GM12878 (cell line): Measurements from ENCODE around the gene ISG20. TPM values are rescaled to one million over a fixed set of nuclear protein-coding genes. Genes with fewer than 3 reads are reported as not detected.

Source experiments
- ATAC-seq: fragments of 200-7000 bp; cut with Tn5 transposase; 3 replicates; pipeline ENCODE4 v1.9.1; 2020; ENCODE audit warnings: mild to moderate bottlenecking, moderate library complexity
- BruUV-seq: library from RNA; stranded (reverse); fragments of 400-500 nt; replicated peaks from 2 replicates; lab custom pipeline; 2021; lab: Mats Ljungman, UMichigan
- CTCF ChIA-PET: fragments of 300-600 bp; sonication (Branson Sonifier 250); formaldehyde crosslinking; extraction: SDS; loops from one replicate; lab custom pipeline; 2021; ENCODE audit warnings: inconsistent platforms; lab: Yijun Ruan, JAX
- POLR2A ChIA-PET: fragments of 350-600 bp; formaldehyde crosslinking; extraction: SDS; loops from one replicate; lab custom pipeline; 2021; ENCODE audit warnings: inconsistent platforms; lab: Charles Lee
- RAD21 ChIA-PET: fragments of 300-600 bp; sonication (Branson Sonifier 250); formaldehyde crosslinking; loops from one replicate; lab custom pipeline; 2023; ENCODE audit warnings: antibody characterized with exemption; ENCODE audit not compliant: unreplicated experiment; lab: Charles Lee
- SMC1A ChIA-PET: fragments of 300-600 bp; sonication (Branson Sonifier 250); formaldehyde crosslinking; loops from one replicate; lab custom pipeline; 2023; ENCODE audit not compliant: unreplicated experiment, uncharacterized antibody; lab: Charles Lee
- DNase-seq: peaks from one replicate; pipeline ENCODE4 v3.0.0-alpha.2; 2011; ENCODE audit warnings: low read depth, low spot score
- FAIRE-seq: peaks from 3 replicates; lab custom pipeline; 2011; peaks lifted over from hg19 to GRCh38; lab: Jason Lieb, UNC
- H2AFZ ChIP-seq: 2 replicates; pipeline ENCODE4 v1.6.0; 2011; ENCODE audit warnings: low read depth, low read length, control low read depth; ENCODE audit not compliant: control insufficient read depth
- H3K27ac ChIP-seq: 2 replicates; pipeline ENCODE4 v1.5.1; 2011; ENCODE audit warnings: control low read depth; ENCODE audit not compliant: control insufficient read depth, insufficient read depth
- H3K27me3 ChIP-seq, 2 experiments: replicated peaks in 1 of 2; 2 replicates each; pipeline versions ENCODE4 v1.6.0 to v1.6.1; 2011; ENCODE audit warnings: low read length in 1 of 2; ENCODE audit not compliant: control insufficient read depth in 2 of 2, insufficient read depth in 2 of 2
- H3K36me3 ChIP-seq, 2 experiments: 2 replicates each; pipeline ENCODE4 v1.5.1; 2011; ENCODE audit warnings: low read length in 1 of 2; ENCODE audit not compliant: control insufficient read depth in 2 of 2, insufficient read depth in 2 of 2
- H3K4me1 ChIP-seq: 2 replicates; pipeline ENCODE4 v1.6.1; 2011; ENCODE audit warnings: mild to moderate bottlenecking, low read length, moderate library complexity, mixed read lengths; ENCODE audit not compliant: control insufficient read depth, insufficient read depth
- H3K4me2 ChIP-seq: 2 replicates; pipeline ENCODE4 v1.6.0; 2011; ENCODE audit warnings: control low read depth; ENCODE audit not compliant: control insufficient read depth, insufficient read depth
- H3K4me3 ChIP-seq: fragments of 200-600 bp; sonication (generic); 2 replicates; pipeline ENCODE4 v1.5.1; 2016
- H3K79me2 ChIP-seq: 2 replicates; pipeline ENCODE4 v1.6.0; 2011; ENCODE audit warnings: low read length; ENCODE audit not compliant: control insufficient read depth, insufficient read depth
- H3K9ac ChIP-seq: 2 replicates; pipeline ENCODE4 v1.8.0; 2011; ENCODE audit warnings: low read length, control low read depth, mixed read lengths; ENCODE audit not compliant: control insufficient read depth, insufficient read depth
- H3K9me3 ChIP-seq: replicated peaks from 3 replicates; pipeline ENCODE4 v1.5.1; 2011; ENCODE audit warnings: mild to moderate bottlenecking, low read length; ENCODE audit not compliant: control insufficient read depth, insufficient read depth
- H4K20me1 ChIP-seq: 2 replicates; pipeline ENCODE4 v1.6.0; 2011; ENCODE audit not compliant: control insufficient read depth, insufficient read depth
- BRCA1 ChIP-seq: IDR thresholded peaks from 2 replicates; pipeline ENCODE4 v1.6.1; 2011; ENCODE audit warnings: low read depth, low read length, improper control_type of control experiment
- DPF2 ChIP-seq: fragments of 450-650 bp; IDR thresholded peaks from 2 replicates; pipeline ENCODE4 v1.6.1; 2017; ENCODE audit warnings: mild to moderate bottlenecking
- EP300 ChIP-seq, 2 experiments: fragments of 150-350 bp in 1 of 2; IDR thresholded peaks; 2 replicates each; pipeline ENCODE4 v1.6.1; 2011 to 2012; ENCODE audit warnings: low read depth in 2 of 2, low read length in 2 of 2, borderline replicate concordance in 1 of 2, improper control_type of control experiment in 1 of 2, inconsistent platforms in 1 of 2; ENCODE audit not compliant: control insufficient read depth in 1 of 2
- ESRRA ChIP-seq: IDR thresholded peaks from 2 replicates; pipeline ENCODE4 v1.6.1; 2012; ENCODE audit warnings: mild to moderate bottlenecking, low read length, improper control_type of control experiment
- GABPA ChIP-seq: IDR thresholded peaks from 2 replicates; pipeline ENCODE4 v1.6.1; 2014; ENCODE audit warnings: antibody characterized with exemption, low read depth, mild to moderate bottlenecking, inconsistent platforms
- LARP7 ChIP-seq: fragments of 450-650 bp; IDR thresholded peaks from 2 replicates; pipeline ENCODE4 v1.6.1; 2017; ENCODE audit warnings: mild to moderate bottlenecking
- MXI1 ChIP-seq: fragments of 150-350 bp; IDR thresholded peaks from 2 replicates; pipeline ENCODE4 v1.6.1; 2011; ENCODE audit warnings: low read depth, mild to moderate bottlenecking, inconsistent platforms, low read length, improper control_type of control experiment
- MYC ChIP-seq: IDR thresholded peaks from 2 replicates; pipeline ENCODE4 v1.6.1; 2011; ENCODE audit warnings: mild to moderate bottlenecking, low read length, moderate library complexity, inconsistent platforms; ENCODE audit not compliant: insufficient read depth, insufficient replicate concordance, insufficient read length, severe bottlenecking
- NBN ChIP-seq: fragments of 450-650 bp; IDR thresholded peaks from 2 replicates; pipeline ENCODE4 v1.6.1; 2016
- NFYB ChIP-seq: IDR thresholded peaks from 2 replicates; pipeline ENCODE4 v1.6.1; 2011; ENCODE audit warnings: low read depth, mild to moderate bottlenecking, low read length, improper control_type of control experiment, moderate library complexity; ENCODE audit not compliant: insufficient read depth
- SMARCA5 ChIP-seq: fragments of 450-650 bp; IDR thresholded peaks from 2 replicates; pipeline ENCODE4 v1.6.1; 2017; ENCODE audit warnings: mild to moderate bottlenecking
- WGBS: methylation state at CpG from one replicate; pipeline ENCODE4 v1.1.6; 2016; ENCODE audit warnings: low lambda C conversion rate; ENCODE audit not compliant: insufficient replicate concordance, insufficient coverage; ENCODE audit errors: missing lambda C conversion rate; 5-methylcytosine and 5-hydroxymethylcytosine counted together
- in situ Hi-C: fragments of 300-500 bp; cut with MboI; formaldehyde crosslinking; loops from 9 replicates; pipeline ENCODE4 v1.14.3; 2018; ENCODE audit warnings: mixed read lengths
- intact Hi-C: fragments of 100-400 bp; cut with micrococcal nuclease; formaldehyde crosslinking; loops from one replicate; pipeline ENCODE4 v1.14.2; 2022; ENCODE audit not compliant: unreplicated experiment
- polyA plus RNA-seq, 11 experiments: library from polyadenylated mRNA; depleted of rRNA in 4 of 11; unstranded in 6 of 11; stranded (reverse) in 5 of 11; fragments of >200 nt; fragmentation: Nextera tagmentation in 4 of 11; fragmentation: Illumina TruSeq in 1 of 11; extraction: Ambion mirVana in 4 of 11; extraction: Trizol in 1 of 11; gene quantifications; 1 replicate in 1 of 11; 2 replicates in 10 of 11; pipeline versions ENCODE4 v1.2.1 to v1.2.3, GENCODE V29; 2011 to 2016; ENCODE audit warnings: inconsistent platforms in 2 of 11, missing spikeins in 2 of 11, low read depth in 1 of 11
- total RNA-seq, 4 experiments: library from RNA; depleted of rRNA in 3 of 4; stranded (reverse); fragments of >200 nt in 3 of 4; fragmentation: Illumina TruSeq in 1 of 4; extraction: Trizol in 1 of 4; gene quantifications; 2 replicates each; pipeline versions ENCODE4 v1.2.1 to v1.2.3, GENCODE V29; 2013 to 2021
- TF ChIP-seq, protein P1 (sequence below): IDR thresholded peaks from 2 replicates; pipeline ENCODE4 v1.6.1; 2011; ENCODE audit warnings: borderline replicate concordance, low read depth, mild to moderate bottlenecking, moderate library complexity, low read length; ENCODE audit not compliant: insufficient read depth, poor library complexity, severe bottlenecking
- TF ChIP-seq, protein P2 (sequence below): fragments of 450-650 bp; IDR thresholded peaks from 2 replicates; pipeline ENCODE4 v1.6.1; 2018; ENCODE audit warnings: mild to moderate bottlenecking, low read depth, moderate library complexity; ENCODE audit not compliant: partially characterized antibody

Gene ISG20
- total and polyA plus RNA-seq, 10 of the 15 experiments (the other 5 are each of a cell fraction or from before 2014, with no cell fraction given): 23.4 to 210 (median 85.9) TPM

DNA sequence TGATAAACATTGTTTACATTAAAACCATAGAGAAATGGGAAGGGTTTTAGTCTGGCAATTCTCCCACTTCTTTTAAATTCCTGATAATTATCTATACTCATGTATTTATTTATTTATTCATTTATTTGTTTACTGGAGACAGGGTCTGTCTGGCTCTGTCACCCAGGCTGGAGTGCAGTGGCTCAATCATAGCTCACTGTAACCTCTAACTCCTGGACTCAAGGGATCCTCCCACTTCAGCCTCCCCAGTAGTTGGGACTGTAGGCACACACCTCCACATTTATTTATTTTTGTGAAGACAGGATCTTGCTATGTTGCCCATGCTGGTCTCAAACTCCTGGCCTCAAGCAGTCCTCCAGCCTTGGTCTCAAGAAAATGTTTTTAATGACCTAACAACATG lies 20.1 kb upstream of the ISG20 start:
- ChIA-PET CTCF (interaction anchor here (1.4 kb wide), 1 partner anchor 45 kb away, joined by 3 read pairs; no protein-coding TSS in a partner anchor), SMC1A (interaction anchor here (0.6 kb wide), 1 partner anchor 157 kb away, joined by 3 read pairs; no protein-coding TSS in a partner anchor), RAD21 (interaction anchor here (1.6 kb wide), 1 partner anchor 20 kb away, joined by 4 read pairs; the partner anchor contains the start of gene ISG20), POLR2A (no interaction called here)
- H4K20me1 ChIP-seq: peaks cover 6% of the 10 kb centered on the region; the same call in 1 of the 2 replicates
- H2AFZ ChIP-seq: no peak overlapping the region
- intact Hi-C loops (no loop called here), in situ Hi-C loops (no loop called here)
- no peak overlapping the region for H3K4me3 ChIP-seq
- H3K27me3 ChIP-seq: no peaks in the 10 kb centered on the region
- H3K79me2 ChIP-seq: peaks cover 26% of the 10 kb centered on the region
- no peak for FAIRE-seq
- H3K4me1 ChIP-seq: peaks cover 32% of the 10 kb centered on the region
- H3K9me3 ChIP-seq: no peaks in the 10 kb centered on the region
- H3K27ac ChIP-seq: no peak overlapping the region
- H3K4me2 ChIP-seq: no peak overlapping the region
- H3K9ac ChIP-seq: no peak overlapping the region
- no TSS peak for BruUV-seq
- ATAC-seq: no peak
- DNase-seq: no peak
- H3K36me3 ChIP-seq: no peaks in the 10 kb centered on the region; a peak in 1 of 4 replicates
- TF ChIP-seq EP300 (IDR thresholded peaks at IDR 0.05; ENCODE audit: borderline replicate concordance in 1 of 2, control insufficient read depth in 1 of 2, low read depth in 2 of 2, low read length in 2 of 2) (no peak), NBN (no peak), LARP7 (no peak), MYC (no peak), MXI1 (no peak), NFYB (no peak), SMARCA5 (no peak)
- TF ChIP-seq, all 136 proteins: peak for 0

DNA sequence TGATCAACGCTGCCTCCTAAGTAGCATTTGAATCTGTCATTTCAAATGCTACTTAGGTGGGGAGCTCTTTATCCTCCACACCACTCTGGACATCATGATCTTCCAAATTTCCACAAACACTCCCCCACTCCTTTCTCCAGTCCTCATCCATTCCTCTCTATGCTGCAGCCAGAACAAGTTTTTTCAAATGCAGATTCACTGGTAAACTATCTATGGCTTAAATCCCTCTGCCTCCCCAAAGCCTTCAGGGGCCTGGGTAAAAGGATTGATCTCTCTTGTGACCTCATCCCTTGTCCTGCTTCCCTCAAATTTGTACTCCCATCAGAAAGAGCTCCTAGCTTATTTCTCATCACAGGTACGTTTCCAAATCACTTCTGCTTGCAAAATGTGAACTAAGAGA lies 19.0 kb upstream of the ISG20 start:
- RAD21 ChIA-PET: interaction anchor here (1.6 kb wide), 1 partner anchor 19 kb away, joined by 4 read pairs; the partner anchor contains the start of gene ISG20
- peak overlapping the region; percentile 15; the same call in 1 of the 2 replicates for H2AFZ ChIP-seq
- SMC1A ChIA-PET: no interaction called here
- no peak overlapping the region for H3K4me3 ChIP-seq
- in situ Hi-C loops: loop anchor here (5.0 kb wide), 1 partner anchor 142 kb away; no protein-coding TSS in a partner anchor
- ATAC-seq (no peak), FAIRE-seq (no peak), DNase-seq (no peak)
- no peak overlapping the region for H3K9ac ChIP-seq
- H3K36me3 ChIP-seq: no peaks in the 10 kb centered on the region; a peak in 2 of 4 replicates
- H3K9me3 ChIP-seq: no peaks in the 10 kb centered on the region
- peaks cover 37% of the 10 kb centered on the region for H3K79me2 ChIP-seq
- POLR2A ChIA-PET: no interaction called here
- H3K4me1 ChIP-seq: peaks cover 41% of the 10 kb centered on the region
- no peaks in the 10 kb centered on the region for H3K27me3 ChIP-seq
- intact Hi-C loops: loop anchor here (5.0 kb wide), 1 partner anchor 72 kb away; the partner anchor contains the start of gene DET1
- no peak overlapping the region; the same call in 1 of the 2 replicates for H3K27ac ChIP-seq
- CTCF ChIA-PET: interaction anchor here (1.4 kb wide), 1 partner anchor 44 kb away, joined by 3 read pairs; no protein-coding TSS in a partner anchor
- H4K20me1 ChIP-seq: peaks cover 6% of the 10 kb centered on the region; the same call in 1 of the 2 replicates
- 70% methylated on average over 2 of the region's 2 CpGs for WGBS
- BruUV-seq: no TSS peak
- no peak overlapping the region for H3K4me2 ChIP-seq
- TF ChIP-seq, protein P1, sequence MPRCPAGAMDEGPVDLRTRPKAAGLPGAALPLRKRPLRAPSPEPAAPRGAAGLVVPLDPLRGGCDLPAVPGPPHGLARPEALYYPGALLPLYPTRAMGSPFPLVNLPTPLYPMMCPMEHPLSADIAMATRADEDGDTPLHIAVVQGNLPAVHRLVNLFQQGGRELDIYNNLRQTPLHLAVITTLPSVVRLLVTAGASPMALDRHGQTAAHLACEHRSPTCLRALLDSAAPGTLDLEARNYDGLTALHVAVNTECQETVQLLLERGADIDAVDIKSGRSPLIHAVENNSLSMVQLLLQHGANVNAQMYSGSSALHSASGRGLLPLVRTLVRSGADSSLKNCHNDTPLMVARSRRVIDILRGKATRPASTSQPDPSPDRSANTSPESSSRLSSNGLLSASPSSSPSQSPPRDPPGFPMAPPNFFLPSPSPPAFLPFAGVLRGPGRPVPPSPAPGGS: no peak
- TF ChIP-seq DPF2: no peak
- TF ChIP-seq GABPA: no peak
- no peak for TF ChIP-seq BRCA1
- TF ChIP-seq, protein P2, sequence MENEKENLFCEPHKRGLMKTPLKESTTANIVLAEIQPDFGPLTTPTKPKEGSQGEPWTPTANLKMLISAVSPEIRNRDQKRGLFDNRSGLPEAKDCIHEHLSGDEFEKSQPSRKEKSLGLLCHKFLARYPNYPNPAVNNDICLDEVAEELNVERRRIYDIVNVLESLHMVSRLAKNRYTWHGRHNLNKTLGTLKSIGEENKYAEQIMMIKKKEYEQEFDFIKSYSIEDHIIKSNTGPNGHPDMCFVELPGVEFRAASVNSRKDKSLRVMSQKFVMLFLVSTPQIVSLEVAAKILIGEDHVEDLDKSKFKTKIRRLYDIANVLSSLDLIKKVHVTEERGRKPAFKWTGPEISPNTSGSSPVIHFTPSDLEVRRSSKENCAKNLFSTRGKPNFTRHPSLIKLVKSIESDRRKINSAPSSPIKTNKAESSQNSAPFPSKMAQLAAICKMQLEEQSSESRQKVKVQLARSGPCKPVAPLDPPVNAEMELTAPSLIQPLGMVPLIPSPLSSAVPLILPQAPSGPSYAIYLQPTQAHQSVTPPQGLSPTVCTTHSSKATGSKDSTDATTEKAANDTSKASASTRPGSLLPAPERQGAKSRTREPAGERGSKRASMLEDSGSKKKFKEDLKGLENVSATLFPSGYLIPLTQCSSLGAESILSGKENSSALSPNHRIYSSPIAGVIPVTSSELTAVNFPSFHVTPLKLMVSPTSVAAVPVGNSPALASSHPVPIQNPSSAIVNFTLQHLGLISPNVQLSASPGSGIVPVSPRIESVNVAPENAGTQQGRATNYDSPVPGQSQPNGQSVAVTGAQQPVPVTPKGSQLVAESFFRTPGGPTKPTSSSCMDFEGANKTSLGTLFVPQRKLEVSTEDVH: no peak
- TF ChIP-seq ESRRA: no peak
